KOPT-K1 (cell line): Measurements from ENCODE around the gene CHPT1.
A peak's percentile ranks its signal among the peaks of the same experiment; 100 is the strongest.
"Not testable (repeated sequence)": the region's sequence is repeated elsewhere in the genome, so short reads cannot be mapped to it uniquely, and the experiment has no call there.

Source experiments
- H3K27ac ChIP-seq: fragments of 200-600 bp; sonication (generic); 2 replicates; pipeline ENCODE4 v1.5.1; 2016; ENCODE audit warnings: antibody characterized with exemption, mild to moderate bottlenecking, low read depth, low read length; ENCODE audit not compliant: poor library complexity, severe bottlenecking
- H3K36me3 ChIP-seq: fragments of 200-600 bp; sonication (generic); 2 replicates; pipeline ENCODE4 v1.5.1; 2017; ENCODE audit warnings: antibody characterized with exemption, mild to moderate bottlenecking, low read length, moderate library complexity; ENCODE audit not compliant: insufficient read depth
- H3K9me3 ChIP-seq: fragments of 200-600 bp; sonication (generic); 2 replicates; pipeline ENCODE4 v1.5.1; 2017; ENCODE audit warnings: antibody characterized with exemption, low read length, mild to moderate bottlenecking; ENCODE audit not compliant: insufficient read depth, poor library complexity, severe bottlenecking

The CHPT1 gene

GRCh38 chr12:101727098-101727497 is 29.7 kb downstream of the CHPT1 start:
- peaks cover 23% of the 10 kb centered on the region for H3K36me3 ChIP-seq
- no peaks in the 10 kb centered on the region for H3K9me3 ChIP-seq
- no peak overlapping the region for H3K27ac ChIP-seq

GRCh38 chr12:101729842-101730241 is 32.4 kb downstream of the CHPT1 start:
- Histone ChIP-seq H3K9me3 (no peaks in the 10 kb centered on the region), H3K27ac (no peak overlapping the region), H3K36me3 (peaks cover 36% of the 10 kb centered on the region; the same call in 1 of the 2 replicates)

GRCh38 chr12:101732318-101732717 is 34.9 kb downstream of the CHPT1 start:
- Histone ChIP-seq H3K9me3 (no peaks in the 10 kb centered on the region), H3K27ac (no peak overlapping the region), H3K36me3 (peaks cover 28% of the 10 kb centered on the region; the same call in 1 of the 2 replicates)

DNA sequence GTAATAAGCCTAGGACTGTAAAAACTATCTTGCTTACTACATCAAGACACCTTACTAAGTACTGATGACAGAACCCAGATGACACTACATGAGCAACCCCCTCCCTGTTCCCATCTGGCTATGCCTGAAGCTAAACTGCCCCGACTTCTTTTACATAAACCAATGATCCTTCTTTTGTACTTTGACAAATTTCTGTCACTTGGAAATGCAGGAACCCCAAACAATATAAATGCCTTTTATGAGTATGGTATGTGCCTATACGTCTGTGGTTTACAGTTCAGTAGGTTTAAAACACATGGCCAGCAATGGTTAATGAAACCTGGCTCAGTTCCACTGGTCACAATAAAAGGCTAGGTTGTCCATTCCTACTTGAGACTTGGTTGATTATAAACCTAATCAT is 35.7 kb downstream of the CHPT1 start:
- Histone ChIP-seq H3K36me3 (peaks cover 28% of the 10 kb centered on the region; the same call in 1 of the 2 replicates), H3K9me3 (no peaks in the 10 kb centered on the region), H3K27ac (no peak overlapping the region)

DNA sequence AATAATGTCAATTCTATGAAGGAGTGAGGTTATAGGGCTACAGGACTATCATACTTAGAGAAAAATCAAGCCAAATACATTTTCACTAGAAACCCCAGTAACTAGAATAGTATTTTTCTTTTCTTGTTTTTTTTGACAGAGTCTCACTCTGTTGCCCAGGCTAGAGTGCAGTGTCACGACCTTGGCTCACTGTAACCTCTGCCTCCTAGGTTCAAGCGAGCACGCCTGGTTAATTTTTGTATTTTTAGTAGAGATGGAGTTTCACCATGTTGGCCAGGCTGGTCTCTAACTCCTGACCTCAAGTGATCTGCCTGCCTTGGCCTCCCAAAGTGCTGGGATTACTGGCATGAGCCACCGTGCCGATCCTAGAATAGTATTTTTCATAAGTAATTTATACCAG is 37.0 kb downstream of the CHPT1 start:
- H3K36me3 ChIP-seq = peaks cover 24% of the 10 kb centered on the region; the same call in 1 of the 2 replicates

GRCh38 chr12:101737476-101737875 is 40.0 kb downstream of the CHPT1 start:
- Histone ChIP-seq H3K27ac (no peak overlapping the region), H3K9me3 (no peaks in the 10 kb centered on the region), H3K36me3 (peaks cover 18% of the 10 kb centered on the region; the same call in 1 of the 2 replicates)

More for the DNA sequence above, 37.0 kb downstream of the CHPT1 start:
- not testable (repeated sequence) for H3K9me3 ChIP-seq, H3K27ac ChIP-seq

DNA sequence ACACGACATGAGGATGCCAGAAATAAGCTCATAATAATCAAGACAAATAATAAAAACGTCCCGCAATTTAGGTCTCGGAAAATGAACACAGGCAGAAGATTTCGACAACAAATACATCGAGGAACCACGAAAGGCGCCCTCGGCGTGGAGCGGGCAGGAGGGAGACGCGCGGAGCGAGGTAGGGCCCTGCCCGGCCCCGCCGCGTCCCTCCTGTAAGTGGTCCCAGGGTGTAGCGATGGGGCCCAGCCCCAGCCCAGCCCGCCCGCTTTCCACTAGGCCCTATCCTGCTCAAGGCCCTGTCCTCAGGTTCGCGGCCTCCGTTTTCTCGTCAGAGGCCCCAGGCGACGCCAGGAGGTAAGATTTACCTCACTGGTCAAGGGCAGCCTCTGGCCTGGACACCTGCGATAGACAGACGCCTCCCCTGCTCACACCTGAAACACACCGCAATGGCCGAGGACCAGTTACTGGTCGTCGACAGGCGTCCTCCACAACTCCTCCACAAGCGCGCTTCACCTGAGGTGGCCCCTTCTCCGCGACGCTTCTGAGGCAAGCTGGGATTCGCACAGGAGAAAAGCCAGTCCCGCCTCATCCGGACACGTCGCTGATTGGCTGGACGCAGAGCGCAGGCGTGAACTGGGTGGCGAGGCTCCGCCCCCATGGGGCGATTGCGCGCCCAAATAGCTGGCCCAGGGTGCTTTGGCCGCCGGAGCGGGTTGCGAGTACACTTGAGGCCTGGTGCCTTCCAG is 41.7 kb downstream of the CHPT1 start, which contains the start of gene SYCP3:
Gene SYCP3 (minus strand): TSS at position 543 of the 746 bp plus-strand sequence. CDS start 1,527 bp downstream, outside the sequence.
- peaks cover 21% of the 10 kb centered on the region for H3K36me3 ChIP-seq
- H3K27ac ChIP-seq = no peak within 1 kb of the TSS
- no peaks in the 10 kb centered on the region for H3K9me3 ChIP-seq

- no peaks in the 10 kb centered on the region for H3K9me3 ChIP-seq
- no peak overlapping the region for H3K27ac ChIP-seq
- peaks cover 34% of the 10 kb centered on the region for H3K36me3 ChIP-seq
These were observed 43.1 kb downstream of the CHPT1 start for GRCh38 chr12:101740566-101740965.

DNA sequence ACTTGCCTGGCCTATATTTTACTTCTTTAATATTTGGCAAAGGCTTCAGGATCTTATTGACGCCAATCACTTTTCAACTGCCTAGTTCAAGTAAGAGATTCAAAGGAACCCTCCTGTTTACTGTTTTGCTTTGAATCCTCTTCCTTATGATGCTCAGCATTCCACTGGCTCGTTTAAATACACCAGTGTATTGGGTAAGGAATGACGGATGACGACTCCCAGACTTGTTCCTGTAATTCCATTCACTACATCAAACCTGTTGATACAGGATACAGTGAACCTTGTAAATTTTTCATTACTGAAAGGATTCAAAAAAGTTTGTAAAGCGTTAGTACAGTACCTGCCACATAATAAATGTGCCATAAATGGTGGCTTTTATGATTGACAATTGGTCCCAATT is 43.5 kb downstream of the CHPT1 start:
- peaks cover 38% of the 10 kb centered on the region for H3K36me3 ChIP-seq

DNA sequence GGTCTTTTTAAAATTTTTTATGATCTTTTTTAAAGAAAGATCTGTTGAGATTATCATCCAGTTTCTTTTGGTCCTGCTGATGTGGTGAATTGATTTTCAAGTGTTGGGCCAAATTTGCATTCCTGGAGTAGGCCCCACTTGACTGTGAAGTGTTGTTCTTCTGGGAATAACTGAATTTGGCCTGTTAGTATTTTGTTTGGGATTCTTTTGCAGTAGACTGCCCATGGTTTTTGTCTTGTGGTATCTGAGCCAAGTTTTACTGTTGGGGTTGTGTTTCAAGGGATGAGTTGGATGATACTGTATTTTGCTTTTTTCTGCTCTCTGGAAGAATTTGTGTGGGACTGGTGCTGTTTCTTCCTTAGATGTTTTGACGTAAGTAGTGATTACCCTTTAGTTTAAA is 45.8 kb downstream of the CHPT1 start:
- peaks cover 60% of the 10 kb centered on the region for H3K36me3 ChIP-seq
- H3K27ac ChIP-seq = peak overlapping the region; percentile 38
- no peaks in the 10 kb centered on the region for H3K9me3 ChIP-seq

More for the DNA sequence above, 43.5 kb downstream of the CHPT1 start:
- Histone ChIP-seq H3K9me3 (no peaks in the 10 kb centered on the region), H3K27ac (no peak overlapping the region)

GRCh38 chr12:101743724-101744472 is 46.5 kb downstream of the CHPT1 start:
- Histone ChIP-seq H3K9me3 (no peaks in the 10 kb centered on the region), H3K27ac (peak overlapping the region; percentile 38), H3K36me3 (peaks cover 67% of the 10 kb centered on the region)

GRCh38 chr12:101745481-101745880 is 48.0 kb downstream of the CHPT1 start:
- Histone ChIP-seq H3K27ac (no peak overlapping the region), H3K9me3 (no peaks in the 10 kb centered on the region), H3K36me3 (peaks cover 83% of the 10 kb centered on the region)

DNA sequence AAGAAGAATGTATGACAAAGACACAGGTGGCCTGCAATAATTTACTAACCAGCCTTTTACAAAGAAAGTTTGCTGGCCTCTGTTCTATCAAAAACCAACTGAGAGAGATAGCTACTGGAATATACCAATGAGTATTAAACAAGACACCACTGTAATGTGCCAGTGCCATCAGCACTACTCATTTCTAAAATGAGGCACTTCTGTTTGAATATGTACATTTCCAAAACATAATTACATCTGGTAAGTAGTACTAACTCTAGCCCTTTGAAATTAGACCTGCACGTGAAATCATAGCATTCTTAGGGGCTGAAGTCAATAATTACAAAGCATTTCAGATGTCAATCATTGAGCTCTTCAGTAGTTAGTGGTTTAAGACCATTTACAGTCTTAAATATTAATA is 48.8 kb downstream of the CHPT1 start:
- H3K27ac ChIP-seq = no peak overlapping the region
- H3K9me3 ChIP-seq = no peaks in the 10 kb centered on the region
- peaks cover 90% of the 10 kb centered on the region for H3K36me3 ChIP-seq

- peaks cover 95% of the 10 kb centered on the region for H3K36me3 ChIP-seq
- no peaks in the 10 kb centered on the region for H3K9me3 ChIP-seq
- no peak overlapping the region for H3K27ac ChIP-seq
These were observed 49.2 kb downstream of the CHPT1 start for GRCh38 chr12:101746661-101747060.

GRCh38 chr12:101747697-101748096 is 50.3 kb downstream of the CHPT1 start:
- H3K36me3 ChIP-seq = peaks cover 98% of the 10 kb centered on the region
- H3K9me3 ChIP-seq = no peaks in the 10 kb centered on the region
- no peak overlapping the region for H3K27ac ChIP-seq
